Right hindlimb (tissue), 1 donor: ENCODE results near the gene SLC39A11.
"Not testable (repeated sequence)": the region's sequence is repeated elsewhere in the genome, so short reads cannot be mapped to it uniquely, and the experiment has no call there.

ENCODE experiments used
- DNase-seq: peaks from one replicate; pipeline ENCODE4 v3.0.0-alpha.2; 2018

The SLC39A11 gene

DNA sequence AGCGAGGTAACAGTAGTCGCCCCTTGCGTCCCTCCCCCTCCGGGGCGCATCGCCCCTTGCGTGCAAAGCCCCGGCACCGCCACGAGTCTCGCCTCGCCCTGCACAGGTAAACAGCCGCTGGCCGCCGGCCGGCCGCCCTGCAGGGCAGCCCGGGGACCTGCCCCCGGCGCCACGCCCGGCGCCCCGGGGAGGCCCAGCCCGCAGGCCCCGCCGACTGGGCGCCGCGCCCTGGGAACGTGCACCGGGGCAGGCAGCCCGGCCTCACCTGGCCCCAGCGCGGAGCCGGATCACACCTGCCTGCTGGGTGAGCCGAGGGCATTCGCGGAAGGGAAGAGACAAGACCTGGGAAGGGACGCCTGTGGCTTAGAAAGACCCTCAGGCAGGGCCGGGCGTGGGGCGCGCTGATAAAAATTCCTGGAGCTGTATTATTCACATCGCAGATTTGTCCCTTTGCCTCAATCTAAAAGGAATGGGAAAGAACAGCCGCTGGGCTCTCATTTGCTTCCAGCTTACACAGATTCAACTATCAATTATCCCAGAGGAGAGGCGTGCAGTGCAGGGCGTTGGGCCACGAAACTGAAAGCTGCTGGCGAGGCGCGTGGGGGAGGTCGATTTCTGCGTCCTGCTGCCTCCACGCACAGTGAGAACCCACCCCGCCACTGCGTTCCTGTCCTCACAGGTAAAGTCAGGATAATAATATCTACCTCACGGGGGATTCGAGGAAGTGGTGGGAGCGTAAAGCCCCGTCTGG, 451.9 kb downstream of the SLC39A11 start:
- DNase-seq: no peak

DNA sequence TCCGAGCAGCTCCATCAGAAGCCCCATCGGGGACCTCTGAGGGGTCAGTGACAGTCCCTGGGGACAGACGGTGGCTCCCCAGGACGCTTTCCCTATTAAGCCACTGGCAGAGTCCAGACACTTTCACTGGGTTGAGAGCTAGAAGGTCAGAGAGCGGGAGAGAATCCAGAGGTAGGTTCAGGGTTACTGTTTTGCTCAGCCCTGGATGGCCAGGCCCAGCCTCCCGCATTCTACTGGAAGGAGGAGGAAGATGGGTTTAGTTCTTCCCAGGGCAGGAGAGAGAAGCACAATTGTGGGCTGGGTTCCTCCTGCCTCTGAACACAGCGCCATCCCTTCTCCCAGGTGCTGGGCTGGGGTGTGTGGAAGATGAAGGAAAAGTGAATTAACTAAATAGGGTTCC, 452.8 kb downstream of the SLC39A11 start:
- DNase-seq: no peak

DNA sequence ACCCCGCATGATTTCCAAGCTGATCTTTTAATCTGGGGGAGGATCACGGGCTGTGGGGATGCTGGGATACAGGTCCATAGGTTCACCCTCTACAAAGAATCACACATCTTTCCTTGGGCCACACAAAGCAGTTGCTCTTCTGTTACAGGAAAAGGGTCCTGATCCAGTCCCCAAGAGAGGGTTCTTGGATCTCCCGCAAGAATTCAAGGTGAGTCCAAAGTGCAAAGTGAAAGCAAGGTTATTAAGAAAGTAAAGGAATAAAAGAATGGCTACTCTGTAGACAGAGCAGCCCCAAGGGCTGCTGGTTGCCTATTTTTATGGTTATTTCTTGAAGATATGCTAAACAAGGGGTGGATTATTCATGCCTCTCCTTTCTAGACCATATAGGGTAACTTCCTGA, 453.6 kb downstream of the SLC39A11 start:
- DNase-seq: not testable (repeated sequence)

DNA sequence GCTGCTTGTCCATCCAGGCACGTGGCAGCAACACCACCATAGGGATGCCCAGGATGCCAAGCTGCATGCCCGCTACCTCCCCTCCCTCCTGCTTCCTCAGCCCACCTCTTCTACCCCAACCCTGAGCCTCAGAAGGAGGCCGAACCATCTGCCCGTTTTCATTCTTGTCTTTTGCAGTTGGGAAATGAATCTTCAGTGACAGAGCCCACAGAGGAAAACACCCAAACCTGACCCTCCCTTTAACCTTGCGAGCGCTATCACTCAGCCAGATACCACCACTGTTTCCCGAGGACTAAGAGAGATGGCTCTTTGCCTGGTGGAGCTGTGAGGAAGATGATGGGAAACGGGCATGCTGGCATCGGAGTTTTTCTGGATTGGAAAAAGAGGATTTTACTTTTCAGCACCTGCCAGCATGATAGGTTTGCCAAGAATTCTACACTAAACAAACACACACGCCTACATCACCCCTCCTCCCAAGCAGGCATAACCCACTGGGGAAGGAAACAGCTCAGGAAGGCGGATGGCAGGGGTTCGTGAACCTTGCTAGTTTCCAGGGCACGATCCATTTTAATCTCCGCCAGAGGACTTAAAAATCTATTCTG, 457.4 kb downstream of the SLC39A11 start:
- no peak for DNase-seq

DNA sequence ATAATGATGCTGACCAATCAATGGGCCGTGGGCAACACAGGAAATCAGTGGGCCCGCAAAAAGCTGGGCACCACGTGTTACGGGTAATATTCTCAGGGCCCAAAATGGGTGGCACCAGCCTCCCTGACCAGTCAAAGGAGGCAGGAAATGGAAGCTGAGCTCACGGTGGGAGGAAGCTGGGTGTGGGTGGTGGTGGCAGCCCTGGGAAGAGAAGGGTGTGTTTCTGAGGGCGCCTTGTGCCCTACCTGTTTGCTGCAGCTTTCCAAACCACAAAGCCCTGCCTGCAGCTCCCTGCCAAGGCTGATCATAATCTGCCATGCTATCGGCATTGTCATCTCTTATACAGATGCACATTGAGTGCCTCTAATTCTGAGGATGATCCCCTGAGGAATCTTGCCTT, 457.9 kb downstream of the SLC39A11 start:
- no peak for DNase-seq

DNA sequence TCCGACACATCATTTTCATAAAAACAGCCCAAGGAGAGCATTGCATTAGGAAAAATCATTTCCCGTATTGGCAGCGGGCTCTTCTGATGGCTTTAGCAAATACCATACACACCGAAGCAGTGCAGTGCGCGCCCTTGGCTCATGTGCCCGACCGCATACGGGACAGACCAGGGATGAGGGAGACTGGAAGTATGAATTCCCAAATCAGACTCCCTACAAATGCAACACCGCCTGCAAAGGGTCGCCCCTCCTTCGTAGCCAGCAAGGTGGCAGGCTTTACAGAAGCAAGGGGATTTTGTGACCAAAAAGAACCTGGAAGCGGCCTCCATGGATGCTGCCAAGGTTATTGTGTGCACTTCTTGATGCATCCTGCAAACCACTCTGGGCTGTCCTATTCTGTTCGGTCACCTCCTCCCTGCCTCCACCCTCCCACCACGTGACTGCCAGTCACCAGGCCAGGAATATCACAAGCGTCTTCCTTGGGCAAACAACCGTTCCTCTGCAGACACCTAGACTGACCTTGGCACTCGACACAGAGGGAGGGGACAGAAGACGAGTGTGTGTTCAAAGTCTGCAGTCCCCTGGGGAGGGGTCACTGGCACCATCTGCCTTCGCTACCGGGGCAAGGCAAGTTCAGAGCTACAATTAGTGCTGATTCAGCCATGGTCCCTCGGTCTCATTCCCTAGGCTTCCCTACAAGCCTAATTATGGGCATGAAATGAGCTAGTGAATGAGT, 460.4 kb downstream of the SLC39A11 start:
- DNase-seq: peak; percentile 71

DNA sequence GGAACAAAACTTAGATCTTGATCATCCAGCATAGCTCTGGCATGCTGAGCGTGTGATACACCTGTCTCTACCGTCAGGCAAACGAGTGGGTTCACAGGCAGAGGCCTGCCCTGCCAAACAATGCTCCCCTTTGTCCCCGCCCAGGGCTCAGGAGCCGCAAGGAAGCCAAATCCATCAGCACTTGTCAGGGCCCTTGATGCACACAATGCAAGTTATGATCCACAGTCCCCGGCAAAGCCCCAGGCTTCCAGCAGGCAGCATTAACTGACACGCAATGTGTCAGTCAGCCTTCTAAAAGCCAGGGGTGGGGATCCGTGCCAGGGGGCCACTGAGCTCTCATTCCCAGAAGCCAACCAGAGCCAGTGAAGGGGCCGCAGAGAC, 460.9 kb downstream of the SLC39A11 start:
- DNase-seq: no peak

DNA sequence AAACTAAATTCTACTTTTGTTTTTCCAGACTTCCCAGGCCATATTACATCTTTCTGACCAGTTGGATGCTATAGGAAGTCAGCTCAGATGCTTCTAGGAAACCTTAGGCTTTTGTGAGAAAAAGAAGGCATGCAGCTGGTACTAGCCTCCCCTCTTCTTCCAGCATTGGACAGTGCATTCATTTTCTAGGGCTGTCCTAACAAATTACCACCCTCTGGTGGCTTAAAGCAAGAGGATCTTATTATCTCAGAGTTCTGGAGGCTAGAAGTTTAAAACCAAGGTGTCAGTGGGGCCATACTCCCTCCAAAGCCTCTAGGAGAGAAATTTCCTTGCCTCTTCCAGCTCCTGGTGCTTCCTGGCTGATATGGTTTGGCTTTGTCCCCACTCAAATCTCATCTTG, 467.8 kb downstream of the SLC39A11 start:
- DNase-seq: no peak

DNA sequence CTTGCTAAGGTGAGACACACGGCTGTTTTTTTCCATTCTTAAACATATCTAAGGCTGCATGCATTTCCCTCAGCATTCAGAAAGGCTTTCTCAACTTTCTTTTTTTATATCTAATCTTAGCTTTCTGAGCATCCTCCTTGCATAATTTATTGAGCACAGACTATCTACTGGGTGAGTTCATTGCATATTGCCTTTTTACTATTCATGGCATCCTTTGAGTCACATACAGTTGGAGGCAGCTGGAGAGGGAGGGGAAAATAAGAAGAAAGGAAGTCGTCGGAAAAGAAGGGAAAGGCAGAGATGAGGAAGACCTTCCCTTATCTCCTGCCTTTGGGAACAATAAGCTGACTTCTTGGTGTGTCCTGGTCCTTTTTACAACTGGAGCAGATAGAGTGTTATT, 468.3 kb downstream of the SLC39A11 start:
- no peak for DNase-seq

DNA sequence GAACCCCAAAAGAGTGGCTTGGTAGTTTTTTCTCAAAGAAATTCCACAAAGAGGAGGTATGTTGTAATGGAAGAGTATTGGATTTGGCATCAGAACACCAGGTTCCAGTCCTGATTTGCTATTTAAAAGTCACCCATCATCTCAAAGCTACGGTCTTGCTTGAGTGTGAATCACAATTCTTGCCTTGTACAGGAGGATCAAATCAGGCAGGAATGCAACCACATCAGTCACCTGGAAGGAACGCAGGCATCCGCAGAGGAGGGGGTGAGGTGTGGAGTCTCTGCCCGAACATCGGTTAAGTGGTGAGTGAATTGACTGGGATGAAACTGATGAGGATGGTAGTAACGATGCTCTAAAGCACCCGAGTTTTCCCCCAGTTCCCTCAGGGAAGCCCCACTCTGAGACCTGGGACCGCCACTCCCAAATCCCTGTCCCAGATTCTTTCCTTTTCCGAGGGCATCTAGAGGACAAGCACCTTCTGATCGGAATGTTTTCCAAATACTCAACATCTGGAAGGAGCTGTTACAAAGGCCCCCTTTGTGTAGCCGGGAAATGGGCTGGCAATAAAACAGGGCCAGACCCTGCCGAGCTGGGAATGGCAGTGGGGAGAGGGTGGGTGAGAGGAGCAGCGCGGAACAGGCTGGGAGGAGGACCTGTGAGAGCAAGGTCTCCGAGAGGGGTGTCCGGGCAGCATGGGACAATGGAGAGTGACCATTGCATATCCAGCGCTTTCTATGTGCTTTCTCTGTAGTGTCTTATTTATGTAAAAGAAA, 469.6 kb downstream of the SLC39A11 start:
- DNase-seq: no peak

DNA sequence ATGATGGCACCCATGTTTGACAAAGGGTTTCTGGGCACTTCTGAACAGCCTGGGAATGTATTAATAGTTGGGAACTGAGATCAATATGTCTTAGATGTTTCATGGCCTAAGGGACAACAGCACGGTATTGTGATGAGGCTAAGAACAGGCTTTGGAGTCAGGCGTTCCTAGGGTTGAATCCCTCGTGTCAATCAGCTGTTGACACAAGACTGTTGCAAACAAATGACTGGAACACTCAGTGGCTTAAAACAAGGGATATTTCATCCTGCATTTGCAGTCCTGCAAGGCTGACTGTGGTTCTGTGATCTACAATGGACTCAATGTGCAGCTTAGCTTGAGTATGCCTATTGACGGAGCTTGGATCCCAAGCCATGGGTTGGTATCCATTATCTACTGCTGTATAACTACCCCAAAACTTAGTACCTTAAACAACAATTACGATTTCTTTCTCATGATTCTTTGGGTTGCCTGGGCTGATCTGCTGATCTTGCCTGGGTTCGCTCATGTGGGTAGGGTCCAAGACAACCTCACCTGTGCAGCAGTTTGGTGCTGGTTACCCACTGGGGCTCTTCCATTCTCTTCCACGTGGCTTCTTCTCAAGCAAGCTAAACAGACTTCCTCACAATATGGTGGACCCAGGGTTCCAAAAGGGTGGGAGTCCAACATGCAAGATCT, 472.4 kb downstream of the SLC39A11 start:
- no peak for DNase-seq

DNA sequence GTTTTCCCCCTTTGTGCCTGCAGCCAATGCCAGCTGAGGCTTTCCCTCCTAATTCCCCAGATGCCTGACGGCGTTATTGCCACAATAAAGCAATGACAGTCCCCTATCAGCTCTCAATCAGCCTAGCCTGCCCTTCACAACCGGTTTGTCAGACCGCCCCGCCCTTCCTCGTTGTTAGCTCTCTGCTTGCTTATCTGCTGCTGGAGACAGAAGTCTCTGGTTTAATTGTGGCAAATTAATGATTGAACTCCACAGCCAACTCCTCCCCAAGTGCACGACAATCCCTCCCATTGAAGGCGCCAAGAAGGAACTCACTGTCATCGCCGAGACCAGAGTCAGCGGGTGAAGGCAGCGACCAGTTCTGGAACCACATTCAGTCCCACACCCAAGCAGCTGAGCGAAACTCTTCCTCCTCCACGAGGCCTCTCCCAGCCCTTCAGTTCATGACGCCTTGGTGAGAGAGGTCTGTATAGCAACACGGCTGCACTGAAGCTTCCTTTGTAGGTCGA, 474.4 kb downstream of the SLC39A11 start:
- peak; percentile 42 for DNase-seq

DNA sequence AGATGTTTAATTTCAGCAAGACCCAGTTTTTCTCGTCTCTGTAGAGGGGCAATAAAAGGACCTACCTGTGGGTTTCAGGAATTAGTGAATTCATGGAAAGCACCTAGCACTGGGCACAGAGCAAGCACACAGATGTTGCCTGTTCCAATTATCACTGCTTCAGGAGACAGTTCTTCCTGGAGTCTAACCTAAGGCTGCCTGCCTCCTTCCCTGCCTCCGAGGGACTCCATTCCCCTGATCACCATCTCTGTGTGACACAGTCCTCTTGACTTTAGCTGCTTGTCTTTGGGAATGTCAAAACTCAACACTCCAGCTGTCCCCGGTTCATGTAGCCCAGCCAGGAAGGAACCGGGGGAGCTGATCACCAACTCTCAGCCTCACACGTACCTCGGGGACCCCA, 474.9 kb downstream of the SLC39A11 start:
- DNase-seq: no peak

DNA sequence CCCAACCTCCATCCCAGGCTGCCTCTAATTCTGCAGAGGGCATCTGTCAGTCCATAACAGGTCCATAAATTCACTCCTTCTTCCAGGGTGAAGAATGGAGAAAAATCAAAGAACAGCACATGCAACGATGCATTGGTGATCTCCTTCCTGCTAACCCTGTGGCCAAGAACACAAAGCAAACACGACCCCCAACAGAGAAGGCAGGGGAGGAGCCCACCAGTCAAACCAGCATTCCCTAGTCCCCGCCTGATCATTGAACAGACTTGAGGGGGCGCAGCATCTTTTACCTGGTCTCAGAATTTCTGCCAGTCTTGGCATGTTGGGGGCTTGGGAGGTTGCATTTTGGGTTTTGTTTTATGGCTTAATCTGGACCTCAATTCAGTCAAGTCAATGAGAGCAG, 476.0 kb downstream of the SLC39A11 start:
- DNase-seq: no peak

DNA sequence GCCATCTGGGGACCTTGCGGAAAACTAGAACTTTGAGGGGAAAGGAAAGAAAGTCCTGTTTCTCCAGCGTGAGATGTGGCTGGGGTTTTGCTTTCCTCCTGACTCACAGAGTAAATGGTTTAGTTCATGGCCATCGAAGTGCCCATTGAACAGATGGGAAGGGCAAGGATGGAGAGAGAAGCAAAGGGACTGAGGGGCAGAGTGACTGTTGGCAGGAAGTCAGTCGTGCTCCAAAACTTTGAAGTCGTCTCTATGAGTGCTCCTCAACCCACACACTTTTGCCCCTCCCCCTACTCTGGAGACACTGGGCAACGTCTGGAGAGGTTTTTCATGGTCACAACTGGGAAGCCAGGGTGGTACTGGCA, 476.9 kb downstream of the SLC39A11 start:
- DNase-seq: no peak

DNA sequence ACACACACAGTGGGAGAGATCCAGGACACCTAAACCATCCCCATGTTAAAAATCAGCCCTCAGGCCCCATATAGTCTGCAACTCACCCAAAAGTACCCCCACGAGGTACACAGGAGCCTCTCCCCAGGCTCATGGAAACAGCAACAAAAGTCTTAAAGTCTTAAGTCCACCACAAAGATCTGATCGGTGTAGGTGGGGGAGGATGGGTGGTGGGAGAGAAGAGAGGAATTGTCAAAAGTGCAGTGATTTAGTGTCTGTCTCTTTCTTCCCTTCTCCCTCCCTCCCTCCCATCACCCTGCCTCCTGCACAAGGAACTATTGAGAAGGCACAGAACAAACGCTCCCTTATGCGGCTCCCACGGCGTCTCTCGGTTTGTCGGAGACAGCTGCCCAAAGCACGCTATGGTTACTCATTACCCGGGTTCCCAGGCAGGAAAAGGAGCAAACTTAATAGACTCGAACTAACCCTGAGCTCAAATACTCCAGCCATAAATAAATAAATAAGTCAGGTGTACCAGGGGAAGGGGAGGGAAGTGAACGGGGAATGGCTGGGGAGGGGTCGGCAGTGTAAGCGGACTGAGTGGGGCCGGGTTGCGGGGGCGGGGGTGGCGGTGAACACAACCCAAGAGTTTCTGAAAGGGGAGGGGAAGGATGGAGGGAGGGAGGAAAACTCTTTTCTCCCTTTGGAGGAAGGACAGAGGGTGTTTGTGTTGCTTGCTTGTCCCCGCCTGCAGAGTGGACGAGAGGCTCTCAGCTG, 477.4 kb downstream of the SLC39A11 start:
- DNase-seq: peak; percentile 63

DNA sequence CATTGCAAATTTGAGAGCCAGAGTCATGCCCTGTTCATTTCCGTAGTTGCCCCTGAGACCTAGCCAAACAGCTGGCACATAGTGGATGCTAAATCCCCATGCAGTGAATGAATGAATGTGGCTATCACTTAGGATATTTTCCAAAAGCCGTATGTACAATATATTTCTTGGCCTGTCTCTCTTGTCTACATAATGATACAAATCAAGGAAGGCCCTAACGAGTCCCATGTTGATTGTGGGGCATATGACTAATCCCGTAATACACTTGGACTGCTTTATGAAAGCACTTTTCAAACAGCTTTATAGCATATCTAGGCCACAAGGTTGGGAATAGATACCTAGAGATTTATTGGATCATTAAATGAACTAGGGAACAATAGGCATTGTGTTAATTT, 478.0 kb downstream of the SLC39A11 start:
- no peak for DNase-seq

DNA sequence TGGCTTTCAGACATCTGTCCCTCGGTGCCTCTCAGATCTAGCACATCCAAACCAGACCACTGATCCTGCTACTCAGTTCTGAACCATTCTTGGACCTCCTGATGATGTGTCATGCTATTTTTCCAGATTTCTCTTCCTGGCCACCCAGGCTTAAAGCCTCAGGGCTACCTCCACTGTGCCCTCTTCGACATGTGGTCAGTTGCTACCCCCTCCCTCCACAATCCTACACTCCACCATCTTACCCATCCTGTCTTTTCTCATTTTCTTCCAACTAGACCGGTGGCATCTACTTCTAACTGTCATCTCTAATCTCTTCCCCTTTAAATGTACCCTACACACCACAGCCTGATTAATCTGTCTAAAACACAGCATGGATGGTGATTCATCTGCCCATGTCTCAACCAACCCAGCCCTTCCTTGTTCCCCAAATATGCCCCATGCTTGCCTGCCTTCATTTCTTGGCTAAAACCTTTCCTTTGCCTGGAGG, 478.6 kb downstream of the SLC39A11 start:
- DNase-seq: no peak

DNA sequence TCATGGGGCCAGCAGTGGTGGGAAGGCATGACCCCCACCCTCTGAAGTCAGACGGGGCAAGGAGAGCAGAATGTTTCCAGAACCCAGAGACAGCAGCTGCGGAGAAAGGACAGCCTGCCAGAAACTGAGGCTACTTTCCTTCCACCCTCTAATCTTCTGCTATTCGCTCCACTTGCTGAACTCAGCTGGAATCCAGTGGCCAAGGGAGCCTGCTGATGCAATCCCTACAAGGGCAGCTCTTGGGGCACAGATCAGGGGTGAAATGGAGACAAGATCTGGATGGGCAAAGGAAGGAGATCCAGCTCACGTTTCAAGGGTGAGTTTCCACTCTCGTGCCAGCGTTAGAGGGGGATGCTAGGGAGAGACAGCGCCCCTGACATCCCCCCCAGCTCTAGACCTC, 479.1 kb downstream of the SLC39A11 start:
- DNase-seq: peak; percentile 54

DNA sequence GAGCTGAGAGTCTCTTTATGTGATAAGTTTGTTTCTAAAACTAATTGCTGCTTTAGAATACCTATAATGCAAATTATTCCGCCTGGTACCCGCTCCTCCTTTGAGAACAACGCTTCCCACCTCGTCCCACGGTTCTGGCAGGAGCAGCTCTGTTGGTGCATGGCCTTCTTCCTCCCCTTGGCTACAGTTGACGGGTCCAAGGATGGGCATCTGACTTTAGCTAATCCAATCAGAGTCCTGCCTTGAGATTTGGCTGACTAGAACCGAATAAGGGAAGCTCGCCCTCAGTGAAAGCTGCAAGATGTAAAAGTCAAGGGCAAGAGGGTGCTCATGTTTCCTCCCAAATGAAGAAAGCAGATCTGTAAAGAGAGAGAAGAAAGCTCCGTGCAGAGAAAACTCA, 481.3 kb downstream of the SLC39A11 start:
- DNase-seq: no peak

DNA sequence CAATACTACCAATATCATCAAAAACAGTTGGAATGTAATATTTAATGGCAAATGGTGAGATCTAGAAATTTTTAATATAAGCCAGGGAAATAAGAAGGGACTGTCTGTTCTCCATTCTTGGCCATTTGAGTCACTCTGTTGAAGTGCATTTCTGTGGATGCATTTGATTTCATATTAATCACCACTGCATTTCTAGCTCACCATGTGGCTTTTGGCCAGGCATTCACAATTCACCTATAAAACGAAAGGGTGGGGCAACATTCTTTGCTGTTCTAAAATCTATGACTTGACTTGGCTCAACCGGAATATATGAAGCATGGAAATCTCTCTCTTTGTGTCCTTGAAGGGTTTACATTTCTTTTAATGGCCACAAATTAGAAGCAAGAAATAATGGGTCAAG, 483.0 kb downstream of the SLC39A11 start:
- no peak for DNase-seq

DNA sequence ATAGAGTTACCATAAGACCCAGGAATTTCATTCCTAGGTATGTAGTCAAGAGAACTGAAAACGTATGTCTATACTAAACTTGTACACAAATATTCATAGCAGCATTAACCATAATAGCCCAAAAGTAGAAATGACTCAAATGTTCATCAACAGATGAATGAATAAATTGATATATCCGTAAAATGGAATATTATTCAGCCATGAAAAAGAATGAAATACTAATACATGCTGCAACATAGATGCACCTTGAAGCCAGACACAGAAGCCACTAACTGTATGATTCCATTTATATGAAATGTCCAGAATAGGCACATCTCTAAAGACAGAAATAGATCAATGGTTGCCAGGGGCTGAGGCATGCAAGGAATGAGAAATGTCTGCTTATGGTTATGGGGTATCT, 484.1 kb downstream of the SLC39A11 start:
- no peak for DNase-seq
